Skin of body (tissue), 2 donors: ENCODE data around the gene TSPAN9. TPM values are rescaled to one million over a fixed set of nuclear protein-coding genes. Genes with fewer than 3 reads are reported as not detected.
A peak's percentile ranks its signal among the peaks of the same experiment; 100 is the strongest.
"Not testable (repeated sequence)": the region's sequence is repeated elsewhere in the genome, so short reads cannot be mapped to it uniquely, and the experiment has no call there.

Experiments
- DNase-seq: peaks from one replicate; lab custom pipeline; 2025; lab: John Stamatoyannopoulos, UW
- total RNA-seq: library from RNA; depleted of rRNA; stranded (reverse); fragments of >200 nt; gene quantifications from one replicate; pipeline ENCODE4 v1.2.3, GENCODE V29; 2014

The TSPAN9 gene
- total RNA-seq, 1 donor from 2014 or later: 34.3 TPM

GRCh38 chr12:3044141-3044630 lies 33.0 kb upstream of the TSPAN9 start:
- no peak for DNase-seq

- no peak for DNase-seq
Measured at GRCh38 chr12:3045494-3045893, 31.7 kb upstream of the TSPAN9 start.

- DNase-seq: no peak
Measured at GRCh38 chr12:3045989-3046388, 31.2 kb upstream of the TSPAN9 start.

- DNase-seq: no peak
Measured at GRCh38 chr12:3046441-3047200, 30.6 kb upstream of the TSPAN9 start.

- DNase-seq: no peak
Measured at GRCh38 chr12:3047961-3048360, 29.2 kb upstream of the TSPAN9 start.

GRCh38 chr12:3048540-3048939 lies 28.6 kb upstream of the TSPAN9 start:
- DNase-seq: no peak

GRCh38 chr12:3049176-3049575 lies 28.0 kb upstream of the TSPAN9 start:
- DNase-seq: no peak

GRCh38 chr12:3049611-3050249 lies 27.4 kb upstream of the TSPAN9 start:
- DNase-seq: no peak

- no peak for DNase-seq
Measured at GRCh38 chr12:3054374-3054773, 22.8 kb upstream of the TSPAN9 start.

- DNase-seq: peak; percentile 14
Measured at GRCh38 chr12:3055026-3055703, 22.0 kb upstream of the TSPAN9 start.

GRCh38 chr12:3055704-3056467 lies 21.3 kb upstream of the TSPAN9 start:
- DNase-seq: no peak

- no peak for DNase-seq
Measured at GRCh38 chr12:3061059-3061458, 16.1 kb upstream of the TSPAN9 start.

- no peak for DNase-seq
Measured at GRCh38 chr12:3061501-3062215, 15.5 kb upstream of the TSPAN9 start.

GRCh38 chr12:3065300-3065699 lies 11.9 kb upstream of the TSPAN9 start:
- no peak for DNase-seq

GRCh38 chr12:3065846-3066245 lies 11.3 kb upstream of the TSPAN9 start:
- DNase-seq: not testable (repeated sequence)

- DNase-seq: no peak
Measured at GRCh38 chr12:3069714-3070113, 7.5 kb upstream of the TSPAN9 start.

GRCh38 chr12:3071107-3071506 lies 6.1 kb upstream of the TSPAN9 start:
- no peak for DNase-seq

GRCh38 chr12:3071710-3072109 lies 5.5 kb upstream of the TSPAN9 start:
- no peak for DNase-seq

- DNase-seq: peak; percentile 75
Measured at GRCh38 chr12:3073438-3074250, 3.5 kb upstream of the TSPAN9 start.

GRCh38 chr12:3075315-3075714 lies 1.9 kb upstream of the TSPAN9 start:
- no peak for DNase-seq
